Fibroblast of skin of right quadriceps (primary cell): ENCODE measurements around the gene SNTG2.
A peak's percentile ranks its signal among the peaks of the same experiment; 100 is the strongest.
"Not testable (repeated sequence)": the region's sequence is repeated elsewhere in the genome, so short reads cannot be mapped to it uniquely, and the experiment has no call there.

ENCODE experiments used
- DNase-seq: peaks from one replicate; pipeline ENCODE4 v3.0.0-alpha.2; 2013

SNTG2 gene

DNA sequence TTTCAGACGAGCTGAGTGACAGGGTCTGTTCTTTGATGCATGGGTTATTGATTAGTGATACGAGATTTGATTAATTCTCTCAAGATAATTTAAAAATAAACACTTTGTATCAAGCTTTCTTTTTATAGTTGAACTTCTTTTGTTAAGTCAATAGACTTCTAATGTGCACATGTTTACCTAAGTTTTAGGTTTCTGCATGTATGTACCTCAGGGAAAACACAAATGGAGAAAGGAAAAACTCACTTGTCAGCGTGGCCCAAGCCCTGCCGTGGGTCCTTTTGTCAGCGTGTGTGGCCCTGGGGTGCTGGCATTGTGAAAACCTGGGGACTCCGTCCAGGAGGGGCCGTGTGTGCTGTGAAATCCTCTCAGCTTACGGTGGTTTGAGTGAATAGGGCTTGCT, 153.7 kb downstream of the SNTG2 start:
- no peak for DNase-seq

DNA sequence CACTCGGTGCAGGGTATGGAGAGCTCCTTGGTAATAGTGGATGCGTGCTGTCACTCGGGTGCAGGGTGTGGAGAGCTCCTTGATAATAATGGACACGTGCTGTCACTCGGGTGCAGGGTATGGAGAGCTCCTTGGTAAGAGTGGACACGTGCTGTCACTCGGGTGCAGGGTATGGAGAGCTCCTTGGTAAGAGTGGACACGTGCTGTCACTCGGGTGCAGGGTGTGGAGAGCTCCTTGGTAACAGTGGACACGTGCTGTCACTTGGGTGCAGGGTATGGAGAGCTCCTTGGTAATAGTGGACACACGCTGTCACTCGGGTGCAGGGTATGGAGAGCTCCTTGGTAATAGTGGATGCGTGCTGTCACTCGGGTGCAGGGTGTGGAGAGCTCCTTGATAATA, 155.7 kb downstream of the SNTG2 start:
- not testable (repeated sequence) for DNase-seq

- DNase-seq: no peak
Observed at GRCh38 chr2:1115843-1116539, 165.3 kb downstream of the SNTG2 start.

- no peak for DNase-seq
Observed at GRCh38 chr2:1117569-1117968, 166.9 kb downstream of the SNTG2 start.

DNA sequence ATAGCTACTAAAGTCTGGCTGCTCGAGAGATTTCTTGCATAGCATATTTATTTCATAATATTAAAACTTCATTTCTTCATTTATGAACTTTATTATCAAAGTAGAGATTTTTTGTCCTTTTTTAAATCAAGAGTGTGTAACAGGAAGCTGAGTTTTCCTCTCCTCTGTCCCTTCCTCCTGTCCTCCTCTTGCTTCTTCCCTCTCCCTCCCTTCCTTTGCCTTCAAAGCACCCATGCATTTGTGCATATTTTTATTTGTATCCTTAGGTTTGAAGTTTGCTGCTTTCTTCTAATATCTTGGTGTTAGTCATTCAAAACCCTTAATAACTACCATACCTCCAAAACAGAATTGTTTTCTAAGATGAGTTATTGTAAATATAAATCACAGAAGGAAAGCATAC, 174.6 kb downstream of the SNTG2 start:
- DNase-seq: no peak

DNA sequence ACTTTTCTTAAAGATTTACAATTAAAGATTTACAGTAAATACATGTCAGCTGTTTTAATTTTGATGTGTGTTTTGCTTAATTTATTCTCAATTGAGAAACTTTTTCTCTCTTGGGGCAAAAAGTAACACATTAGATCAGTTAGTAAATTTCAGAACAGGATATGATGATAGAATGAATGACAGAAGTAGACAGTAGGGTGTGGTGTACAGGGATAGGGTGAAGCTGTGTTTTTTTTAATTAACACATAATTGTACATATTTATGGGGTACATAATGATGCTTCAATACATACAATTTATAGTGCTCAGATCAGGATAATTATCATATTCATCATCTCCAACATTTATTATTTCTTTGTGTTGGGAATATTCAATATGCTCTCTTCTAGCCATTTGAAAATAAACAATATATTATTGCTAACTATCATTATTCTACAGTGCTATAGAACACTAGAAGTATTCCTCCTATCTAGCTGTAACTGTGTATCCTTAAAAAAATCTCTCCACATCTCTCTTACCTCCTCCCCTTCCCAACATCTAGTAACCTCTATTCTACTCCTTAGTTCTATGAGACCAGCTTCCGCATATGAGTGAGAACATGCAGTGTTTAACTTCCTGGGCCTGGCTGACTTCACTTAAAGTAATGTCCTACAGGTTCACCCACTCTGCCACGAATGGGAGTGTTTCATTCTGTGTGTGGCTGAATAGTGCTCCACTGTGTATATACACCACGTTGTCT, 175.2 kb downstream of the SNTG2 start:
- no peak for DNase-seq

DNA sequence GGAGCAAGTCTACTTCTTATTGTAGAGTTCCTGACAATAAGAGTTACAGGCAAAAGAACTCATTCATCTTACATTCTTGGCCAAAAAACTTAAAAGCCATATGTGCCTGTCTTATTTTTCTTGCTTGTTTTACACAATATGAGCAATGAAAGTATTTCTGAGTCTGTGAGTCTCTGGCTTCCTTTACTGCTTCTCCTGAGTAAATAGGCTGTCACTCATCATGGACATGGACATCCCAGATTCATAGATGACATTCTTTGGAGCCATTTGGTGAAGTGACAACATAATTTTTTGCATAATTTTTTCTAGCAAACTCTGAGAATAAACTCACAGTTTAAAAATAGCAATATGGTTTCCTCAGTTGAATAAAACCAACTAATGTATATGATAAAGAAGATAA, 179.3 kb downstream of the SNTG2 start:
- no peak for DNase-seq

GRCh38 chr2:1130922-1131321, 180.3 kb downstream of the SNTG2 start:
- DNase-seq: no peak

DNA sequence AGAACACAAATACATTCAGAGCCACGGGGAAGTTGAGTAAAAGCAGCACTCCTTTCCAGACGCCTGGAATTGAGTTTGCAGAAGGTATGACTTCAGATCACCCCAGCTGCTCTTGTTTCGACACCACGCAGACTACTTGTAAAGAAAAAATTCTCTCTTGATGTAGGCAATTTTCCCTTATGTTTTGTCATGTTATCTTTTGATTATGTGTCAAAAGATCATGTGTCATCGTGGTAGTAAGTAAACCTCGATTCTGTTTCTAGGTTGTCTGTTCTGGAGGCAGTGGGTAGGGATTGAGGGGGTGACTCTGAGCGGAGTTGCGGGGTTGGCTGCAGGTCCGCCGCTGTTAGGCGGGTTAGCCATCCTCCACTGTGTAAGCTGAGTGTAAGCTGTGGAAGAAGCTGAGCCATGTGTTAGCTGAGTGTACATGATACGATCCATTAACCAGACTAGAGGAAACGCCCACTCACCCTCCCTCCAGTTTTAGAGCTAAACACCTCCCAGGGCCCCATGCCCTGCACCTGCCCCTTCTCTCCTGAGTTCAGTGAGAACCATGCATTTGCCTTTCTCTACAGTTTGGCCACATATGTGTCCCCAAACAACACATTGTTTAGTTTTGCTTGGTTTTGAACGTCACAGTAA, 181.8 kb downstream of the SNTG2 start:
- no peak for DNase-seq

GRCh38 chr2:1133896-1134295, 183.2 kb downstream of the SNTG2 start:
- DNase-seq: not testable (repeated sequence)

DNA sequence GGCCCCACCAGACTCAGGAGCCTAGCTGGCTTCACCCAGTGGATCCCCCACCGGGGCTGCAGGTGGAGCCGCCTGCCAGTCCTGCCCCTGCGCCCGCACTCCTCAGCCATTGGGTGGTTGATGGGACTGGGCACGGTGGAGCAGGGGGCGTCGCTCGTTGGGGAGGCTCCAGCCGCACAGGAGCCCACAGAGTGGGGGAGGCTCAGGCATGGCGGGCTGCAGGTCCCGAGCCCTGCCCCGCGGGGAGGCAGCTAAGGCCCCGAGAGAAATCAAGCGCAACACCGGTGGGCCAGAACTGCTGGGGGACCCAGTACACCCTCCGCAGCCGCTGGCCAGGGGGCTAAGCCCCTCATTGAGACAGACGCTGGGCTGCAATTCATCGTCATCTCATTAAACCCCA, 184.0 kb downstream of the SNTG2 start:
- DNase-seq: no peak

GRCh38 chr2:1136067-1136466, 185.4 kb downstream of the SNTG2 start:
- peak; percentile 13 for DNase-seq

DNA sequence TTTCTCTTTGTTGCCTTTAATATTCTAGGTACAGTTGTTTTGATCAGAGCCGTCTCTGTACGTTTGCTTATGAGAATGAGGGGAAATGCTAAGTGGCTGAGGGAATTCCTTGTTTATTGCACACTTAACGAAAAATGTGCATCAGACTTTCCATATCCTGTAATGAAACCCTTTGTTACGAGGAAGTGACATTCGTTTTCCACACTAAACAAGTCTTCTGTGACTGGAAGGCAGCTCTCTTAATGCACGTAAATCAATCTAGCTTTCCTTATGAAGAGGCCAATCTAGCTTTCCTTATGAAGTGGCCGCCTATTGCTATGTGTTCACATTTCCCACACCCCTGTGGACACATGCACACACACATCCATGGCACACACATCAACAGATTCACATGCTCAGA, 186.2 kb downstream of the SNTG2 start:
- no peak for DNase-seq

GRCh38 chr2:1137264-1137663, 186.6 kb downstream of the SNTG2 start:
- DNase-seq: no peak

- no peak for DNase-seq
Observed at GRCh38 chr2:1137913-1138391, 187.3 kb downstream of the SNTG2 start.

- DNase-seq: no peak
Observed at GRCh38 chr2:1140389-1141003, 189.8 kb downstream of the SNTG2 start.

DNA sequence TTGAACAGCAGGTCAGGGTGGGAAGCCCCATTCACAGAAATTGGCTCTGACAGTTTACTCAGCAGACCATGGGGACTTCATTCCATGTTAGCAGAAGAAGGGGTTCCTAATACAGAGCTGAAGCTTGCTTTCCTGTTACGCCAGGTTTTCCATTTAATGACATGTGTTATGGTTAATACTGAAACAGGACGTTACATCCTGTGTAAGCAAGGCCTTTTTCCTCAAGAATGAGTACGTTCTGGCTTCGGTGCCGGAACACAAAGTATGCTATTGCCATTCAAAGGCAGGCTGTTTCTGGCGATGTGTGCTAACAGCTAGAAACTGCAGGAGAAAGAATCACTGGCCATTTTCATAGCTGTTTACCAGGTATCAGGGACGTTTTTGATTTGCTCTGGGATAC, 190.4 kb downstream of the SNTG2 start:
- DNase-seq: no peak

DNA sequence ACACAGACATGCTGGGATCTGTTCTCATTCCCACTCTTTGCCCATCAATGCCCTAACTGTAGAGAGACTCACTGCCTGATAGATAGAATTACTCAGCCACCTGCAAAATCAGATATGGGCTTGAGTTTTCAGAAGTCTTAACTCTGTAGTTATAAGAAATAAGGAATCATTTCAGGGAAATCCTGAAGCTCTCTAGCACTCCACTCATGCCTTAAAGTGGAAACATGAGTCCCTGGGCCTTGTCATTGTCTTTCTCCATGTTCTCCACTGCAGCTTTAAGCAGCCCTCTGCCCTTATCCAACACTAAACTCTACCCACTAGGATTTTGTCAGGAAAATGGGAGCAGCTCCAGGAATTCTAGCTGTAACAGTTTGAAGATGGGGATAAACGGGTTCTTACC, 192.5 kb downstream of the SNTG2 start:
- DNase-seq: no peak

GRCh38 chr2:1147873-1148612, 197.4 kb downstream of the SNTG2 start:
- no peak for DNase-seq

GRCh38 chr2:1150724-1151511, 200.3 kb downstream of the SNTG2 start:
- DNase-seq: no peak

- no peak for DNase-seq
Observed at GRCh38 chr2:1152375-1152774, 201.7 kb downstream of the SNTG2 start.

- no peak for DNase-seq
Observed at GRCh38 chr2:1153920-1154319, 203.3 kb downstream of the SNTG2 start.
